HG03175 (cell line): ENCODE data around the gene IL3RA.
A peak's percentile ranks its signal among the peaks of the same experiment; 100 is the strongest.
"Not testable (repeated sequence)": the region's sequence is repeated elsewhere in the genome, so short reads cannot be mapped to it uniquely, and the experiment has no call there.

ENCODE experiments used
- ATAC-seq: cut with Tn5 transposase; IDR thresholded peaks from one replicate; pipeline ENCODE4 v1.9.1; 2021; ENCODE audit warnings: mild to moderate bottlenecking, moderate library complexity; ENCODE audit not compliant: unreplicated experiment

The IL3RA gene

GRCh38 chrX:1336331-1336943, at the start of gene IL3RA:
Gene IL3RA (plus strand): TSS chrX:1336785. CDS start chrX:1341766, 4,981 bp downstream.
- ATAC-seq: peak; percentile 46

- ATAC-seq: no peak
Measured at GRCh38 chrX:1289535-1289934, 47.0 kb upstream of the IL3RA start.

GRCh38 chrX:1291110-1291740, 45.4 kb upstream of the IL3RA start:
- no peak for ATAC-seq

- ATAC-seq: no peak
Measured at GRCh38 chrX:1292575-1293290, 43.9 kb upstream of the IL3RA start.

- no peak for ATAC-seq
Measured at GRCh38 chrX:1294301-1295067, 42.1 kb upstream of the IL3RA start.

- no peak for ATAC-seq
Measured at GRCh38 chrX:1295550-1295949, 41.0 kb upstream of the IL3RA start.

- not testable (repeated sequence) for ATAC-seq
Measured at GRCh38 chrX:1297591-1297990, 39.0 kb upstream of the IL3RA start.

- no peak for ATAC-seq
Measured at GRCh38 chrX:1300449-1300848, 36.1 kb upstream of the IL3RA start.

GRCh38 chrX:1305411-1305810, 31.2 kb upstream of the IL3RA start:
- ATAC-seq: no peak

GRCh38 chrX:1306909-1307625, 29.5 kb upstream of the IL3RA start:
- no peak for ATAC-seq

GRCh38 chrX:1307626-1308340, 28.8 kb upstream of the IL3RA start:
- ATAC-seq: no peak

- ATAC-seq: no peak
Measured at GRCh38 chrX:1308476-1308875, 28.1 kb upstream of the IL3RA start.

GRCh38 chrX:1308917-1309316, 27.7 kb upstream of the IL3RA start:
- not testable (repeated sequence) for ATAC-seq

- no peak for ATAC-seq
Measured at GRCh38 chrX:1313788-1314187, 22.8 kb upstream of the IL3RA start.

- no peak for ATAC-seq
Measured at GRCh38 chrX:1316527-1316926, 20.1 kb upstream of the IL3RA start.

GRCh38 chrX:1321674-1322073, 14.9 kb upstream of the IL3RA start:
- no peak for ATAC-seq

GRCh38 chrX:1322393-1322792, 14.2 kb upstream of the IL3RA start:
- ATAC-seq: no peak

GRCh38 chrX:1323315-1323714, 13.3 kb upstream of the IL3RA start:
- no peak for ATAC-seq

- no peak for ATAC-seq
Measured at GRCh38 chrX:1325515-1326116, 11.0 kb upstream of the IL3RA start.
